ENCODE data around the gene NLRC4.
"Not testable (repeated sequence)": the region's sequence is repeated elsewhere in the genome, so short reads cannot be mapped to it uniquely, and the experiment has no call there.

The NLRC4 gene

GRCh38 chr2:32231959-32232358 lies 32.7 kb downstream of the NLRC4 start:
- Mint-ChIP-seq H3K36me3 (ENCODE audit: insufficient read depth) (peaks cover 2% of the 10 kb centered on the region), H3K4me3 (no peak overlapping the region), H3K4me1 (ENCODE audit: low read depth in 2 of 2) (no peaks in the 10 kb centered on the region), H3K27me3 (no peaks in the 10 kb centered on the region), H3K27ac (no peak overlapping the region), H3K9me3 (no peaks in the 10 kb centered on the region)
- DNase-seq (no peak), ATAC-seq (replicated peaks) (no peak)

DNA sequence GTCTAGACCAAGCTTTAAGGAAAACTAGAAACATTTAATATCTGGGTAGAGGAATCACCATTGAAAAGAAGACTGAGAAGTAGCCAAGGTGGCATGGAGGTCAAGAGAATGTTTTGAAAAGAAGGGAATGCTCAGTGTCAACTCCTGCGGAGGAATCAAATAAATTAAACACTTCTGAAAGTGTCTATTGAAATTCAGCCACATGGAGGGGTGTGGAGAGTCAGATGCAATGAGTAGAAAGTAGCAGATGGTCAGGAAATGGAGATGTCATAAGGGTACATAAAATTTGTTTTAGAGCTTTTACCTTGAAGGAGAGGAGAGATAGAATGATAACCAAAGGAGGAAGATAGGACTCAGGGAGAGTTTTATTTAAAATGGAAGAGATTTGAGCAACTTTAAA lies 35.1 kb downstream of the NLRC4 start:
- no peak overlapping the region for H3K27ac Mint-ChIP-seq
- no peaks in the 10 kb centered on the region for H3K4me1 Mint-ChIP-seq (ENCODE audit: low read depth in 2 of 2)
- no peaks in the 10 kb centered on the region for H3K9me3 Mint-ChIP-seq
- H3K4me3 Mint-ChIP-seq, result no peak overlapping the region
- ATAC-seq (replicated peaks) (no peak), DNase-seq (no peak)
- H3K36me3 Mint-ChIP-seq (ENCODE audit: insufficient read depth), result no peaks in the 10 kb centered on the region
- H3K27me3 Mint-ChIP-seq, result no peaks in the 10 kb centered on the region

- peaks cover 4% of the 10 kb centered on the region for H3K36me3 Mint-ChIP-seq (ENCODE audit: insufficient read depth)
- no peak overlapping the region for H3K4me3 Mint-ChIP-seq
- ATAC-seq (replicated peaks), result no peak
- H3K9me3 Mint-ChIP-seq, result no peaks in the 10 kb centered on the region
- DNase-seq, result no peak
- H3K27ac Mint-ChIP-seq, result no peak overlapping the region
- H3K4me1 Mint-ChIP-seq (ENCODE audit: low read depth in 2 of 2), result no peaks in the 10 kb centered on the region
- H3K27me3 Mint-ChIP-seq, result no peaks in the 10 kb centered on the region
These were observed 36.5 kb downstream of the NLRC4 start for GRCh38 chr2:32228181-32228580.

GRCh38 chr2:32227492-32227891 lies 37.2 kb downstream of the NLRC4 start:
- no peak overlapping the region for H3K27ac Mint-ChIP-seq
- ATAC-seq (replicated peaks), result no peak
- no peaks in the 10 kb centered on the region for H3K4me1 Mint-ChIP-seq (ENCODE audit: low read depth in 2 of 2)
- DNase-seq, result no peak
- peaks cover 4% of the 10 kb centered on the region for H3K36me3 Mint-ChIP-seq (ENCODE audit: insufficient read depth)
- no peaks in the 10 kb centered on the region for H3K9me3 Mint-ChIP-seq
- no peak overlapping the region for H3K4me3 Mint-ChIP-seq
- no peaks in the 10 kb centered on the region for H3K27me3 Mint-ChIP-seq

- no peak for ATAC-seq (replicated peaks)
- Mint-ChIP-seq H3K27ac (no peak overlapping the region), H3K4me3 (no peak overlapping the region), H3K9me3 (no peaks in the 10 kb centered on the region), H3K27me3 (no peaks in the 10 kb centered on the region), H3K36me3 (ENCODE audit: insufficient read depth) (peaks cover 33% of the 10 kb centered on the region), H3K4me1 (ENCODE audit: low read depth in 2 of 2) (no peaks in the 10 kb centered on the region)
- no peak for DNase-seq
These were observed 41.7 kb downstream of the NLRC4 start for GRCh38 chr2:32222966-32223365.

DNA sequence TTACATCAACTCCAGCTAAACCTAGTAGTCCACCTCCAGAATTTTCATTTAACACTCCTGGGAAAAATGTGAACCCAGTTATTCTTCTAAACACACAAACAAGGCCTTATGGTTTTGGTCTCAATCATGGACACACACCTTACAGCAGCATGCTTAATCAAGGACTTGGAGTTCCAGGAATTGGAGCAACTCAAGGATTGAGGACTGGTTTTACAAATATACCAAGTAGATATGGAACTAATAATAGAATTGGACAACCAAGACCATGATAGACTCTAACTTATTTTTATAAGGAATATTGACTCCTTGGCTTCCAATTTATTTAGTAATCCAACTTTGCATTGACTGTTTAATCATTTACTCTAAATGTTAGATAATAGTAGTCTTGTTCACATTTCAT lies 44.2 kb downstream of the NLRC4 start:
- Mint-ChIP-seq H3K27ac (no peak overlapping the region), H3K36me3 (ENCODE audit: insufficient read depth) (peaks cover 45% of the 10 kb centered on the region), H3K4me3 (no peak overlapping the region), H3K9me3 (no peaks in the 10 kb centered on the region), H3K4me1 (ENCODE audit: low read depth in 2 of 2) (no peaks in the 10 kb centered on the region), H3K27me3 (no peaks in the 10 kb centered on the region)
- ATAC-seq (replicated peaks), result no peak
- no peak for DNase-seq

DNA sequence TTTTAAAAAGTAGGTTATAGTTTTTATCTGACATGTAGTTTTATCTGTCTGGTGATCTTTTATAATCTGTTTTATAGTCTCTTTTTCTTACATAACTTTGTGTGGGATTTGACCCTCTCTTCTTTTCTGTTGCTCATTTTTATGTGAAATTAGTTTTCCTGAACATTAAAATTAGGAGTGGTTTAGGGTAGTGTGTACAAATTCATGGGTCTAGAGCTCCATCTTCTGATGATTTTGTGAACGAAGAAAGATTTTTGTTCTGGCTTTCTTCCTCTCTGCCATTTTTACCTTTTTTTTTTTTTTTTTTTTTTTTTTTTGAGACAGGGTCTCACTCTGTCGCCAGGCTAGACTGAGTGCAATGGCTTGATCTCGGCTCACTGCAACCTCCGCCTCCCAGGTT lies 52.4 kb downstream of the NLRC4 start:
- Mint-ChIP-seq H3K4me1 (ENCODE audit: low read depth in 2 of 2) (peaks cover 4 to 5% of the 10 kb centered on the region in 2 donors), H3K36me3 (ENCODE audit: insufficient read depth) (peaks cover 56% of the 10 kb centered on the region), H3K27ac (no peak overlapping the region)

GRCh38 chr2:32210767-32211408 lies 53.8 kb downstream of the NLRC4 start:
- DNase-seq, result no peak
- Mint-ChIP-seq H3K4me1 (ENCODE audit: low read depth in 2 of 2) (peaks cover 4 to 5% of the 10 kb centered on the region in 2 donors), H3K4me3 (no peak overlapping the region), H3K27me3 (no peaks in the 10 kb centered on the region), H3K36me3 (ENCODE audit: insufficient read depth) (peaks cover 52% of the 10 kb centered on the region), H3K27ac (peak overlapping the region in 1 of 2 donors; percentile 76), H3K9me3 (no peaks in the 10 kb centered on the region)
- no peak for ATAC-seq (replicated peaks)

More for the DNA sequence above, 52.4 kb downstream of the NLRC4 start:
- H3K4me3 Mint-ChIP-seq, result no peak overlapping the region
- no peaks in the 10 kb centered on the region for H3K27me3 Mint-ChIP-seq
- H3K9me3 Mint-ChIP-seq, result no peaks in the 10 kb centered on the region
- no peak for ATAC-seq (replicated peaks)
- DNase-seq, result no peak

GRCh38 chr2:32203428-32203827 lies 61.3 kb downstream of the NLRC4 start:
- not testable (repeated sequence) for H3K4me3 Mint-ChIP-seq; H3K4me1 Mint-ChIP-seq (ENCODE audit: low read depth in 2 of 2); H3K27ac Mint-ChIP-seq; H3K9me3 Mint-ChIP-seq; DNase-seq; ATAC-seq (replicated peaks); H3K27me3 Mint-ChIP-seq
- peaks cover 38% of the 10 kb centered on the region for H3K36me3 Mint-ChIP-seq (ENCODE audit: insufficient read depth)

GRCh38 chr2:32200814-32201213 lies 63.9 kb downstream of the NLRC4 start:
- DNase-seq (no peak), ATAC-seq (replicated peaks) (no peak)
- no peaks in the 10 kb centered on the region for H3K27me3 Mint-ChIP-seq
- H3K36me3 Mint-ChIP-seq (ENCODE audit: insufficient read depth), result peaks cover 35% of the 10 kb centered on the region
- H3K4me3 Mint-ChIP-seq, result no peak overlapping the region
- no peaks in the 10 kb centered on the region for H3K4me1 Mint-ChIP-seq (ENCODE audit: low read depth in 2 of 2)
- H3K9me3 Mint-ChIP-seq, result no peaks in the 10 kb centered on the region
- no peak overlapping the region for H3K27ac Mint-ChIP-seq

DNA sequence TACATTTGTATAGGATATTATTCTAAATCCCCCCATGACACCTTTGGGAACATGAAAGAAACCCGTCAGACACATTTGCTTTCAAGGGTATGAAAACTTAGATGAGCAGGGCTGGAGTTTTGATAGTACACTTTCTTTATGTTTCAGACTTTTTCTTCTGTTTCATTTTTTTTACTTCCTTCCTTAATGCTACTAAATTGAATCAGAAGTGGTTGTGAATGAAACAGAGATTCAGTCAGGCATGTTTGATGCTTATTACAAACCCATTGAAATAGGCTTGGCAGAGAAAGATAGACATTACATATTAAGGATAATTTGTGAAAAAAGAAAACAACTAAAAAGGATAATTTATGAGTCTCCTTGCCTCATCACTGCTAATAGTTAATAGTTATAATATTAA lies 72.3 kb downstream of the NLRC4 start:
- ATAC-seq (replicated peaks), result no peak
- Mint-ChIP-seq H3K27me3 (no peaks in the 10 kb centered on the region), H3K36me3 (ENCODE audit: insufficient read depth) (peaks cover 40% of the 10 kb centered on the region), H3K9me3 (no peaks in the 10 kb centered on the region), H3K4me3 (no peak overlapping the region), H3K27ac (no peak overlapping the region), H3K4me1 (ENCODE audit: low read depth in 2 of 2) (peaks cover 3 to 23% of the 10 kb centered on the region in 2 donors)
- DNase-seq, result no peak

- H3K4me3 Mint-ChIP-seq, result no peak overlapping the region
- H3K27me3 Mint-ChIP-seq, result no peaks in the 10 kb centered on the region
- H3K4me1 Mint-ChIP-seq (ENCODE audit: low read depth in 2 of 2), result peaks cover 3 to 23% of the 10 kb centered on the region in 2 donors
- H3K27ac Mint-ChIP-seq, result peak overlapping the region in 1 of 2 donors; percentile 46
- no peaks in the 10 kb centered on the region for H3K9me3 Mint-ChIP-seq
- H3K36me3 Mint-ChIP-seq (ENCODE audit: insufficient read depth), result peaks cover 58% of the 10 kb centered on the region
- DNase-seq, result no peak
- no peak for ATAC-seq (replicated peaks)
These were observed 75.7 kb downstream of the NLRC4 start for GRCh38 chr2:32189011-32189410.

GRCh38 chr2:32182667-32183066 lies 82.0 kb downstream of the NLRC4 start:
- Mint-ChIP-seq H3K9me3 (no peaks in the 10 kb centered on the region), H3K36me3 (ENCODE audit: insufficient read depth) (peaks cover 51% of the 10 kb centered on the region), H3K27ac (peak overlapping the region in 1 of 2 donors; percentile 20), H3K4me3 (no peak overlapping the region), H3K27me3 (no peaks in the 10 kb centered on the region), H3K4me1 (ENCODE audit: low read depth in 2 of 2) (no peaks in the 10 kb centered on the region)
- ATAC-seq (replicated peaks), result no peak
- no peak for DNase-seq
